Cerebellar cortex (tissue), 1 donor: ENCODE measurements around the gene SLC5A12.
"Not testable (repeated sequence)": the region's sequence is repeated elsewhere in the genome, so short reads cannot be mapped to it uniquely, and the experiment has no call there.

Experiments used
- DNase-seq: peaks from one replicate; pipeline ENCODE4 v3.0.0-alpha.2; 2015; ENCODE audit warnings: low spot score

Gene SLC5A12

DNA sequence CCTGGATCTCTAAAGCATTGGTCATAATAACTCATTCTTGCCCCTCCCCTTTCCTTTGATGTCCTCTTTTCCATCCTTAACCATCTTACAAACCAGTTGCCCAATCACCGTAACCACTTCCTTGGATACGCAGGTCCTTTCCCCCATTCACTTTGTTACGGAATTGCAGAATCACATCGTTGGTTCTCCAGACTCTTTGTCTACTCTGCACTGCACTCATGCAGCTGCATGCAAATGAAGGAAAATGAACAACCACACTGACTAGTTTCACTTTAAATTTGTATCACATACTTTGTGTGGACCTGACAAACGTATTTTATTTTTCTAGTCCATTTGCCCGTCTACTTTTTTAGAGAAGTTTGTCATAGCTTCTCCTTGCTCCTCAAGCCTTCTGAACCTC is 69.9 kb downstream of the SLC5A12 start:
- DNase-seq: no peak

DNA sequence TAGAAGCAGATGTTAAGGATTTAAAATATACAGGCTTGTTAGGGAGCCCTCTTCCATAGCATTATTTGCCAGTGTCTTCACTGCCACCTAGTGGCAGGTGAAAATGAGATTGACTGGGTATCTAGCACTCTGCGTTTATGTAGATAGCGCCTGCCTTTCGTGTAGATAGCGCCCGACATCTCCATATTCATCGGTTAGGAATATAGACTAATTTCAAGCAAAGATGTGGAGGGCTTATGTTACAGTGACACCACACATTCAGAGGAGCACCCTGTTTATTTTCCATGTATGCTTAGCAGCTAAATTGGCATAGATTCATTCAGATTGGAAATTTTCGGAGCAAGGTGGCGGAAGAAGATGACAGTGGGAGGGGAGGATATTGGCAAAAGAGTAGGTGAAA is 72.0 kb downstream of the SLC5A12 start:
- DNase-seq: peak; percentile 32

DNA sequence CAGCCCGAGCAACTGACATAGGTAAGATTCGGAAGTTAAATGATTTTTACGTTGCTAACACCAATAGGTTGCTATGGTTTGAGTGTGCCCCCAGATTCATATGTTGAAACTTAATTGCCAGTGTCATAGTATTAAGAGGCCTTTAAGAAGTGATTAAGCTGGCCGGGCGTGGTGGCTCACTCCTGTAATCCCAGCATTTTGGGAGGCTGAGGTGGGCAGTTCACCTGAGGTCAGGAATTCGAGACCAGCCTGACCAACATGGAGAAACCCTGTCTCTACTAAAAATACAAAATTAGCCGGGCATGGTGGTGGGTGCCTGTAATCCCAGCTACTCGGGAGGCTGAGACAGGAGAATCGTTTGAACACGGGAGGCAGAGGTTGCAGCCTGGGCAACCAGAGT is 78.5 kb downstream of the SLC5A12 start:
- DNase-seq: not testable (repeated sequence)

DNA sequence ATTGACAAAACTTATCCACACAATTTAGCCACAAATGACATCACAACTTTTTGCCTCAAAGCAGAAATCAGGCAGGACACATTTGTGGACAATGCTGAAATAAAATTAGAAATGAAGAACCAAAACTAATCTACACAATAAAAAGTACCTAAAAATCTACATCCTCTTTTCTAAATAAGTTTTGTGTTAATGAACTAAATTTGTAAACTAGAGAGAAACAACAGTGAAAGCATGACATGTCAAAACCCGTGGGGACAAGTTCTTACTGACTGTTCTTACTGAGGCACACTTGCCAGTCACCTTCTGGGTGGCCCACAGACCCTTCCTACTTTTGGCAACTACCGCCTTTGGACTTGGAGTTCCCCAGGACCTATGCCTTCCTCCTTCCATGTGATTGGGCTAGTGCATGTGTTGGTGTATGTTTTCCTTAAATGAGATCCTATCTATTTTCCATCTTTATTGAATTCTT is 89.1 kb downstream of the SLC5A12 start:
- no peak for DNase-seq

DNA sequence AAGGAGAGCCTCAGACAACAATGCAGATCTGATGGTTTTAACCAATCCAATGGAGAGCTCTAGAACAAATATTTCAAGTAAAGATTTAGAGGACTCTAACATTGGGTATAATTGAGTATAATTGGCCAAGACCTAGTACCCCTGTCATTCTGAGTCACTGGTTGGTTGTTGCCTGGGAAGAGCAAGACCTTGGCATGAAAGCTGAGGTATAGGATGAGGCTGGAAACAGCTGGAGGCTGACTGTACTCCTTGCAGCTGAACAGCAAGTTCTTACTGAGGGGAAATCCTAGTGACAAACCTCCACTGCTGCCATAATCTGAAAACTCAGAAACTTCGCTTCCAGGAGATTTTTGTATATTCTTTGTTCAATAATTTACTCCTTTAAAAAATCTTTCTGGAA is 95.5 kb downstream of the SLC5A12 start:
- no peak for DNase-seq

DNA sequence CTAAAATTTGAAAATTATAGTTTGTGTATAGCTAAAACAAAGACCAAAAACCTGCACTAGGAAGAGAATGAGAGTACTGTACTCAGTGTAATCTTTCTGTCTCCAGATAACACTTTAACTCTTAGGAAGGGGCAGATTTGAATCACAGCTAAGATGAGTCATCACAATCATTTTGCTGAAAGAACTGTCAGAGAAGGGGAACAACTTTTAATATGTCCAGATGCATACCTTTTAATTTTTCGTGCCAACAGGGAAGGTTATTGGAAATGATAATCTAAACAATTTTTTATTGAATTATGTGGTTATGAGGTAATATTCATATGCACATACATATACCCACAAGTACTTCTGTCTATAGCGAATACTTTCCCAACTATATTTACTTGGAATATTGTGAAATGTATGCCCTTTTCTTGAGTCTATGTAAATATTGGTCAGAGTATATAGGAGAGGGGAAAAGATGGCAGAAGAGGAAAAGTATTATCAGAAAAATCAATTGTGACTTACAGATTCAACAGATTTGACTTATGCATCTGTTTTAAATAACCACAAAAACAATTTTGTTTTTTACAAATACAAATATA is 98.7 kb downstream of the SLC5A12 start:
- no peak for DNase-seq

DNA sequence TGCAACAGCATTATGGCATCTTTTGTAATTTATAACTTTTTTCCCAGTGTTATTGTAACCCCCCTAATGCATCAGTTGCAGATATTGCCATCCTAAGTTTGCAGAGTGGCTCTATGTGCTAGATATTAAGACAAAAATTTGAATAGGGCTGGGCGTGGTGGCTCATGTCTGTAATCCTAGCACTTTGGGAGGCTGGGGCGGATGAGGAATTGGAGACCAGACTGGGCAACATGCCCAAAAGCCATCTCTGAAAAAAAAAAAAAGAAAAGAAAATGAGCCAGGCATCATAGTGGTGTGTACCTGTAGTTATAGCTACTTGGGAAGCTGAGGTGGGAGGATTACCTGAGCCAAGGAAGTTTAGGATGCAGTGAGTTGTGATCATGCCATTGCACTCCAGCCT is 99.7 kb downstream of the SLC5A12 start:
- no peak for DNase-seq

DNA sequence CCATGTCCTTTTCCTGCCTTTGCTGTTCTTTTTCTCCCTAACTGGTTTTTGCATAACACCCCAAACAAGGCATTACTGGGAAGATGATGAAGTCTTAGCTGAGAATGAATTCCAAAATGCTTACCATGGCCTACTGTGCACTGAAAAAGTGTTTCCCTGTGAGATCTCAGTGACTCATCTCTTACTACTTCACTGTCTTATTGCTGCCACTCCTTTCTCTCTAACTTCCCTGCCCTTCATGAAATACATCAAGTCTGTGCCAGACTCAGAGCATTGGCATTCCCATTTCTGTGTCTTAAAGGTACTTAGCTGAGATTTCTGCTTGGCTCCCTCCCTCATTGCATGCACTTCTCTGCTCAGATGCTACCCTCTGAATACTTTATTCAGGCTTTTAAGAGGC is 100.7 kb downstream of the SLC5A12 start:
- DNase-seq: no peak

DNA sequence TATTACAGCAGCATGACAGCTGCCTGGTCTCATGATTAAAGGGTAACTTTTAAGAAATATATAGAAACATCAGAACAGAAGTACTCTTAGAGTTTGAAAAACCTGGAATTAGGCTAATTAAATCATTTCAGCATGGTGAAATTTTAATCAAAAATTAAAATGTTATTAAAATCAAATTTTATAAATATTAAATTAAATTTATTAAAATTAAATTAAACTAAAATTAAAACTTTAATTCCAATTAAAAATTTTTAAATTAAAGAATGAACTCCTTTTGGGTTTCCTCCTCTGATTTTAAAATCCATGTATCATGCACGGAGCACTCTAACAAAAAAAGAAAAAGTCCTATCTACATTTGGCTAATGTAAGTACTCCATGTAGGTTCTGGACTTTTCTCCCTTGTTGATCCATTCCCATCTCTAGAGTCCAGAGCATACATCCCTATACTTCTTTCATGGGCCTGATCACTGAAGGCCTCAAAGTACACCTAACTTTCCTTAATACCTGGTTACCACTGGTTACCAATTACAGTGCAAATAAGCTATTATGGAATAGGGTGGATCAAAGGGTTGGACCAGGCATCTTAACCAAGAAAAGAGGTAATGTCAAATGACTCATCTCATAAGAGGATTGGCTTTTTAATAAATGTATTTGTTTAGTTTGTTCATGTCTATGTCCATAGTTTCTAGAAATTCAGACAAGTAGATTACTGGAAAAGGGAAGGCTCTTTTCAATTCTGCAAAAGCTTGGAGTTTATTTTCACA is 101.4 kb downstream of the SLC5A12 start:
- DNase-seq: no peak

DNA sequence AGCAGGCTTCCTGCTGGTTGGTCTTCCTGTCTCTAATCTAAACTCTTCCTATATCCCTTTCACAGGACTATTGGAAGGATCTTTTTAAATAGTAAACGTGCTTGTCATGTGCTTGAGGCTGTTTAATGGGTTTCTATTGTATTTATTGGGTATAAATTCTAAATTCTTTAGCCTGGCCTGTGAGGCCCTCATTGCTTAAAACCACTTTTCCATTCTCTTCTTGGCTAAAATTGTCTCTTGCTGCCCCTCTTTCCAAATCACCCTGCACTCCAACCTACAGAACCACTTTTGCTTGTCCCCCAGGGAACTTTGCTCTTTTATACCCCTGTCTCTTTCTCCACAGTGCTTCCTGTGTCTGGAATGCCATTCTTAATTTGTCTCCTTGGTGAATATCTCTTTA is 103.4 kb downstream of the SLC5A12 start:
- DNase-seq: no peak
